GM19438 (cell line): ENCODE results near the gene MRM1.
A peak's percentile ranks its signal among the peaks of the same experiment; 100 is the strongest.

ENCODE experiments used
- ATAC-seq: cut with Tn5 transposase; IDR thresholded peaks from one replicate; pipeline ENCODE4 v1.9.1; 2021; ENCODE audit warnings: low read depth; ENCODE audit not compliant: unreplicated experiment

Gene MRM1, protein sequence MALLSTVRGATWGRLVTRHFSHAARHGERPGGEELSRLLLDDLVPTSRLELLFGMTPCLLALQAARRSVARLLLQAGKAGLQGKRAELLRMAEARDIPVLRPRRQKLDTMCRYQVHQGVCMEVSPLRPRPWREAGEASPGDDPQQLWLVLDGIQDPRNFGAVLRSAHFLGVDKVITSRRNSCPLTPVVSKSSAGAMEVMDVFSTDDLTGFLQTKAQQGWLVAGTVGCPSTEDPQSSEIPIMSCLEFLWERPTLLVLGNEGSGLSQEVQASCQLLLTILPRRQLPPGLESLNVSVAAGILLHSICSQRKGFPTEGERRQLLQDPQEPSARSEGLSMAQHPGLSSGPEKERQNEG

GRCh38 chr17:36601303-36602029 lies at the start of gene MRM1:
Gene MRM1, plus strand, starts transcription at chr17:36601583. Its CDS starts 228 bp downstream, at chr17:36601811.
- peak; percentile 84 for ATAC-seq

DNA sequence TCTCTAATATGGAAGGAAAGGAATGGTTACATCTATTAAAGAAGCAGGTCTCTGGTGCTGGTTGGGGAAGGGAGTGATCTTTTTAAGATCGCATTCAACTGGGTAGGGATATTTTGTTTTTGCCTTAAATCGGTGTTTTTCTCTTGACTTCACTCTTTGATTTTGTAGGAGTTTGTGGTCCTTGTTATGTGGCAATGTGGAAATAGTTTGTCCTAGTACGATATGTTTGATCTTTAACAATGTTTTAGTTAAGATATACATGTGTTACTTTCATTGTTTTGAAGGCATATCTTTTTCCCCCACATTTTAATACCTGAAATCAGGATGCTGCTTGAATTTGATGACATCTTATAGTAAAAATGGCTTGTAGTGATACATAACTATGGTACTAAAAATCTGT lies 47.9 kb upstream of the MRM1 start:
- ATAC-seq = no peak

GRCh38 chr17:36566081-36566480 lies 35.3 kb upstream of the MRM1 start:
- ATAC-seq = no peak

- ATAC-seq = no peak
These were observed 26.4 kb upstream of the MRM1 start for GRCh38 chr17:36575028-36575427.

DNA sequence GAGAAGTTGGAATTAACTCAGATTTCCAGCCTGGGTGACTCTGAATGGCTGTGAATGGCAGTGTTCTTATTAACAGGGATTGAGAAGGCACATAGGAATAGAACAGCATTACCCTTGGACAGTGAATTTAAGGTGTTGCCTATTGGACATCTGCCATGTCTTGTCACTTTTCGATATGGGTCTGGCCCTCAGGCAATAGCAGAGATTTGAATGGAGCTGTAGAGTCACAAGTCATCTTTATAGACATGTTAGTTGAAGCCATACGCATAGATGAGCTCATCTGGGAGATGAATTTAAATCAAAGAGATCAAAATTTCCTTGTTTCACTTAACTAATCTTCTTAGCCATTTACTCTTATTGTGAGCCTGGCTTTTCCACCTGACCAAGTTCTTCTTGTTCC lies 24.6 kb upstream of the MRM1 start:
- ATAC-seq = no peak

- ATAC-seq = no peak
These were observed 22.7 kb upstream of the MRM1 start for GRCh38 chr17:36578671-36579070.

GRCh38 chr17:36583787-36584186 lies 17.6 kb upstream of the MRM1 start:
- no peak for ATAC-seq

DNA sequence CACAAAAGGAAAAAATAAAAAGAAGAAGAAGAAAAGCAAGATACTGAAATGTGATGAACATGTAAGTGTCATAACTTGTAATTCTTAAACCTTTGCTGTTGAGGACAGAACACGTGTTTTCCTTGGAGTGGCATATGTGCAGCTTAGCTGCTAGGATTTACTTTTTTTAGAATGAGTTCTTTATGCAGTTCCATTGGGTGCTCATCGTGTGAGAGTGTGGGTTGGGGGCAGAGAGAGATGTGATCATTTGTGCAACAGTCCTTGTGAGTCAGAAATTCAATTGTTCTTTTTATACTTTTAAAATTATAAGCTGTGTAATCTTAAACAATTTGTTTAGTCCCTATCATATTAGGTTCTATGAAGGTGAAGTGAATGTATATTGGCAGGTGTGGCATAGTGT lies 15.2 kb upstream of the MRM1 start:
- ATAC-seq = no peak

GRCh38 chr17:36590082-36590481 lies 11.3 kb upstream of the MRM1 start:
- ATAC-seq = no peak

- peak; percentile 72 for ATAC-seq
These were observed 9.7 kb upstream of the MRM1 start, which contains the start of gene DHRS11 for GRCh38 chr17:36591434-36592315. Gene DHRS11, plus strand, starts transcription at chr17:36591879. Its CDS starts 131 bp downstream, at chr17:36592010.

DNA sequence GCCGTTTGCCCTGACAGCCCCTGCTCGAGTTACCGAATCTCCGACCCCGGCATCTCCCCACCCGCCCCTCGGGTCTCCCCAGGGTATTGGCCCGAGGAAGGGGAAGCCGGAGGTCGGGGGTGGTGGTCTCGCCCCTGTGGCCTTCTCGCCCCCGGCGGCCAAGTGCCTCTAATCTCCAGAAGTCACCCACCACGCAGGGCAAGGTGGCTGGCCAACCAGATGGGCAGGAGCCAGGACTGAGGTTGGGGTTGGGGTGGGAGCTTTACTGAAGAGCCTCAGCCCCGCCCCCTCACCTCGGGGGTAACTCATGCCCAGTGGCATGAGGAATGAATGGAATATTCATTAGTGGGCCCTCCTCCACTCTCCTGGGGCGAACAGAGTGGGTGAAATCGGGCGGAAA lies 9.1 kb upstream of the MRM1 start:
- ATAC-seq = no peak

- ATAC-seq = no peak
These were observed 8.6 kb upstream of the MRM1 start for GRCh38 chr17:36592716-36593321.

DNA sequence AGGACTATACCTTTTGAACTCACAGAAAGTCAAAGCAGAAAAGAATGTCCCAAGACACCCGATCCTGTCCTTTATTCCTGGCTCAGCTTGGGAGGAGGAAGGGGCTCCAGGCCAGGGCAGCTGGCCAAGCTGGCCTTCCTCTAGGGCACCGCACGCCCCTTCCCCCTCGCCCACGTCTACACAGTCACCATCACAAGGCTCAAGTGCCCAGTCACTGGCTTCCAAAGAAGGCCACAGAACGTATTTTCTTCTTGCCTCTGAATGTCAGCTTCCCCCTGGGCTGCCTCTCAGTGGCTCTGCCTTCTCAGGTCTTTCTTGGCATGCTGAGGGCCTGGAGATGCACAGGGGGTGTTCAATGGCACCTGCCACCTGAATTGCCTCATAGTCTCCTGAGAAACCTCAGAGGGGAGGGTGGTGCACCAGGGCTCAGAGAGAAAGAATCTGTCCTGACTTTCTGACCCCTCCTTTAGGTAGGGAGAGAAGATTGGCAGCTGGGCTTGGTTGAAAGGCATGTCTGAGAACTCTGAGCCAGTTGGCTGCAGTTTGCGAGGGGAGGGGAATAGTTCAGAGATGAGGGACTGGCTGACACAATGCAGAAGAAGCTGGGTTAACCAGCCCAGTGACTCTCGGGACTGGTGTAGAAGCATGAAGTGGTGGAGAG lies 7.6 kb upstream of the MRM1 start:
- ATAC-seq = no peak

GRCh38 chr17:36594626-36595401 lies 6.6 kb upstream of the MRM1 start:
- ATAC-seq = no peak

DNA sequence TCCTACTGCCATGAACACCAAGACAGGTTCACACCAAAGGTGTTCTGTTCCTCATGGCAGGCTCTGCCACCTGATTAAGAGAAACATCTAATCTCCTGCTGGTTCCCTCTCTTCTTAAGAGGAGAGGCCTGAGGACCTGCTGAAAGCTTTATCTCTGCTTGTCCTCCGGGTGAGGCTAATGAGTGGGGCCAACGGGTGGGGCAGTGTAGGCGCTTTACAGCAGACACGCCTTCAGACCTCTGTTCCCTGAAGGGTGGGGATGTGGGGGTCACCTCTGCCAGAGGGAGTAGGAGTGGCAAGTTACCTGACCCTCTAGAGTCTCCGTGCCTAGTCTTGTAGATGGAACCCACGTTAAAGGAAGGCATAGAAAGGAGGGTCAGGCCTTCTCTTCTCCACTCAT lies 4.2 kb upstream of the MRM1 start:
- ATAC-seq = no peak

GRCh38 chr17:36597866-36598777 lies 3.3 kb upstream of the MRM1 start:
- no peak for ATAC-seq

GRCh38 chr17:36598951-36599401 lies 2.4 kb upstream of the MRM1 start:
- ATAC-seq = no peak

- ATAC-seq = no peak
These were observed 1.7 kb upstream of the MRM1 start for GRCh38 chr17:36599546-36600250.
